ENCODE results near the gene C20orf141.
A peak's percentile ranks its signal among the peaks of the same experiment; 100 is the strongest.
"Not testable (repeated sequence)": the region's sequence is repeated elsewhere in the genome, so short reads cannot be mapped to it uniquely, and the experiment has no call there.

C20orf141 gene

DNA sequence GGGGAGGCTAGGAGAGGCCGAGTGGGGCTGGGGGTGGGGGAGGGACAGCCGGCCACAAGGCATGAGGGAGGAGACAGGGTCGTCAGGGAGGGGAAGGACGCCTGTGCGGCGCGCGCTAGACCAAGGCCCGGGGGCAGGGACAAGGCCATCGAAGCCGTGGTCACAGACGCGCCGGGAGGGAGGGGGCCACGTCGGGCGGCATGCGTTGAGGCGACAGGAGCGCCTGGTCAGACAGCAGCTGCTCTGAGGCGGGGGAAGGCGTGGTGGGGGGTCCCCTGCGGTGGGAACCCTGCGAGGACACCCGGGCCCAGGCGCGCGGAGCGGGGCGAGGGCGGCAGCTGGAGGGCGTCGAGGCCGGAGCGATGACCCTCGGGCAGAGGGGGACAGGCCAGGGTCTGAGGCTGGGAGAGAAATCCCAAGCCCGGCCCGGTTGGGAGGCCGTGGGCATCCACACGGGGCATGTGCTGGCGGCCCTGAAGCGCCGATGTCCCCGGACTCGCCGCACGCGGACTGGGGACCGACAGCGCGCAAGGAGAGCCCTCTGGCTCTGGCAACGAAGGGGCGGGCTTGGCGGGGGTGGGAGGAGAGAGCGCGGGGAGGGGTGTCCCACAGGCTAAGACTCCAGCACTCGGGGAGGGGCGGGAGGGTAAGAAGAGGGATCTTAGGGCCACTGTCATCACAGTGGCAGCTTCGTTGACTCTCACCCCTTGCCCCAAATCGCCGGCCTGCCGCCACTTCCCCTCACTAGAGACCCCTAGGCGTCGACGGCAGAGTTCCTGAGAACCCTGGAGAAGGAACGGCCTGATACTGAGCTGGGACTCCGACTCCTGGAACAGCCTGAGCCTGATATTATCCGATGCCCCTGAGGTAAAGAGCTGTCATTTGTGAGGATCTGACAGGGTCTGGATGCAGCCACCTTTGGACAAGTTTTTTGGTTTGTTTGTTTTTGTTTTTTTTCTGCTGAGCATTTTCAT lies 6.4 kb downstream of the C20orf141 start:
- DNase-seq: no peak

DNA sequence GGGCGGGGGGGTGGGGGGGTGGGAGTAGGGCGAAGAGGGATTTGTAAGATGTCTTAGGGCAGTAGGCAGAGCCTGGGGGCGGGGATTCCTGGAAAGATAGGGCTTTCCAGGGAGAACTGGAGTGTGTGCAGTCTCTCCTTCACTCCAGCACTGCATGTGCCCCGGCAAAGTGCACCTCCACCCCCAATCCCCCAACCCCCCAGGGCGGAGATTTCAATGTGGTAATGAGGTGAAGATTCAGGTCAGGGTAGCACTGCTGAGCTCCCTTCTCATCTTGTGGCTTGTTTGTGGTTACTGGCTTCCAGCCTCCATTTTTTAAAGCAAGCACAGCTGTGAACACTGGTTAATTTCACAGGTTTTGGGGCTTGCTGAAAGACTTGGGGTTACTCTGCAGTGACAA lies 7.3 kb downstream of the C20orf141 start:
- DNase-seq: no peak

DNA sequence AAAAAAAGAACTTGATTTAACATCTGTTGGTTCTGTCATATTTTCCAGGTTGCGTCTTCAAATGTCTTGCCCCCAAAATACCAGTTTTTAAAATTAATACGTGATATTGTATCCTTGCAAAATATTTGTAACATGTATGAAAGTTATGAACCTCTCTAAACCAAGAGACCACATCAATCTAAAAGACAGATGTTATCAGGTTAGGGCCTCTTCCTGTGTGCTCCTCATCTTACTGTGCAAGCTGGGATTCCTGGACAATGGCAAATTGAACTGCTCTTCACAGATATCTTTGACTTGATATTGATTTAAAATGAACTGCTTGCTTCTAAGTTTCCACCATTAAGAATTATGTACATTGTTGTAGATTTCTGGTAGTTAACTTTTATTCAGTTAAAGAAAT lies 11.0 kb downstream of the C20orf141 start:
- no peak for DNase-seq

DNA sequence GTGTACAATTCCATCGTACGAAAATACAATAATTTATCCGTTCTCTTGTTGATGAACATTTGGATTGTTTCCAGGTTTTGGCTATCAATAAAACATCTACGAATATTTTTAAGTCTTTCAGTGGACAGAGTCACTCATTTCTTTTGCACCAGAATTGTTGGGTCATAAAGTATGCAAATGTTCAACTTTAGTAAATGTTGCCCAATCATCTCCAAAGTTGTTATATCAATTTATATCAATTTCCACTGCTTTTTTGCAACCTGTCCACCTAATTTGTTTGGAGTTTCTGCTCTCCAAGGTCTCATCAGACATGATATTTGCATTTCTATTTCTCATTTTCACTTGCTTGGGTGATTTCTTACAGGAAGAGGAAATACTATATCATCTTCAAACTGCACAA lies 11.9 kb downstream of the C20orf141 start:
- no peak for DNase-seq

DNA sequence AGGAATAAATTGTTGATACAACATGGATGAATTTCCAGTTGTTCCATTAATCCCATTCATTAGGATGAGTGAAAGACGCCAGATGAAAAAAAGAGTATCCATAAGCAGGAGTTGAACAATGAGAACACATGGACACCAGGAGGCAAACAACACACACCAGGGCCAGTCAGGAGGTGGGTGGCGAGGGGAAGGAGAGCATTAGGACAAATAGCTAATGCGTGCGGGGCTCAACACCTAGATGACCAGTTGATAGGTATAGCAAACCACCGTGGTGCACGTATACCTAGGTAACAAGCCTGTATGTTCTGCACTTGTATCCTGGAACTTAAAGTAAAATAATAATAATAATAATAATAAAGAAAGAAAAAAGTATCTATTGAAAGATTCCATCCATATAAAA lies 14.6 kb downstream of the C20orf141 start:
- DNase-seq: no peak

DNA sequence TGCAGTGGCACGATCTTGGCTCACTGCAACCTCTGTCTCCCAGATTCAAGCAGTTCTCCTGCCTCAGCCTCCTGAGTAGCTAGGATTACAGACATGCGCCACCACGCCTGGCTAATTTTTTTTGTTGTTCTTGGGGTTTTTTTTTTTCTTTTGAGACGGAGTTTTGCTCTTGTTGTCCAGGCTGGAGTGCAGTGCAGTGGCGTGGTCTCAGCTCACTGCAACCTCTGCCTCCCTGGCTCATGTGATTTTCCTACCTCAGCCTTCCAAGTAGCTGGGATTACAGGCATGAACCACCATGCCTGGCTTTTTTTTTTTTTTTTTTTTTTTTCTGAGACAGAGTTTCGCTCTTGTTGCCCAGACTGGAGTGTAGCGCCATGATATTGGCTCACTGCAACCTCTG lies 16.4 kb downstream of the C20orf141 start:
- not testable (repeated sequence) for DNase-seq

DNA sequence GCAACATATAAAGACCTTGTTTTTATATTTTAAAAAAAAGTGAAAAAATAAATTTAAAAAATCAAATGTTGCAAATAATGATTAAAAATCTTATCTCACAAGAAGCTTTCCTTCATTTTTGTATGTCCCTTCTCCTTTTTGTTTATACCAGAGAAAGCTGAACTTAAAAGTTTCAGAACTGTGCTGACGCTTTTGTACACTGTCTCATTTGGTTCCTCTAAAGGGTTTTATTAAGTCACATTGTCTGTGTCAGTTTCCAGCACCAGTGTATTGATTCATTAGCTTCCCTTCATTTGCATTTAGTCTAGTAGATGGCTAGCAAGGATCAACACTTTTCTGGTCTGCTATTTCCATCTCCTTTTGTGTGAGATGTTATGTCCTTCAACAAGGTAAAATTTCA lies 19.0 kb downstream of the C20orf141 start:
- no peak for DNase-seq

DNA sequence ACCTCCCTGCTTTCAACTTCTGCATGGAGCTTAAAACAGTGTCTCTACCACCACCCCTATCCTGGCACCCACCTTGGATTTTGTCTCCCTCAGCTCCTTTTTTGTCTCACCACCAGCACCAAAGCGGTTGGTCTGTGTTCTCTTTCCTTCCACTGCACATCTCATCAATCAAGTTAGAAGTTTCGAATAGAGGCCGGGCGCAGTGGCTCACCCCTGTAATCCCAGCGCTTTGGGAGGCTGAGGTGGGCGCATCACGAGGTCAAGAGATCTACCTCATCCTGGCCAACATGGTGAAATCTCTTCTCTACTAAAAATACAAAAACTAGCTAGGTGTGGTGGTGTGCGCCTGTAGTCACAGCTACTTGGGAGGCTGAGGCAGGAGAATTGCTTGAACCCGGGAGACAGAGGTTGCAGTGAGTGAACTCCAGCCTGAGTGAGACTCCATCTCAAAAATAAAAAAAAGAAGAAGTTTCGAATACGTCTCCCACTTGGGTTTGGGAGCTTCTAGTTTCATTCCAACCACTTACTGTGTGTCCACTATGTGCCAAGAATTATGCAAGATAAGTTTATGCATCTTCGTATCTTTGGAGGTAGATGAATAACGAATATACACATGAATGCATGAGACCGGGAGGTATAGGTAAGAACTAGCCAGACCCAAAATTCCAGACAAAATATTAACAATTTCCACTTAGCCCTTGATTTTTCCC lies 19.8 kb downstream of the C20orf141 start:
- DNase-seq: no peak

DNA sequence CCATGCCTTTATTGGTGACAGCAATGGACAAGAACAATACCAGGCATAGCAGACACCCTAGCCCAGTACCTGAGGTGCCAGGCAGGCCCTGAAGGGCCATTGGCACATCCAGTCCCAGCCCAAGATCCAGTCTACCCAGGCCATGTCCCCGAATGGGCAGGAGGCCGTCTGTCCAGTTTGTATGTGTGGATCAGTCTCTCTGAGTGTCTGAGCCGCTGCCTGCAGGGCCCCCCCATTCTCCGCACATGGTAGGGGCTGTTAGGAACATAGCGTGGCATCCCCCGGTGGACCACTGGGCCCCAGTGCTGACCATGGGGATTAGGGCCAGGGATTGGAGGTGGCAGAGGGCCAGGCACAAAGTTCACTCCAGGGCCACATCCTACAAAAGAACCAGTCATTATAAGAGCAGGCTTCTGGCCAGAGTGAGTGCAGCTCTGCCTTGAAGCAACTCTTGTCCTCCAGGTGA lies 20.6 kb downstream of the C20orf141 start:
- no peak for DNase-seq

DNA sequence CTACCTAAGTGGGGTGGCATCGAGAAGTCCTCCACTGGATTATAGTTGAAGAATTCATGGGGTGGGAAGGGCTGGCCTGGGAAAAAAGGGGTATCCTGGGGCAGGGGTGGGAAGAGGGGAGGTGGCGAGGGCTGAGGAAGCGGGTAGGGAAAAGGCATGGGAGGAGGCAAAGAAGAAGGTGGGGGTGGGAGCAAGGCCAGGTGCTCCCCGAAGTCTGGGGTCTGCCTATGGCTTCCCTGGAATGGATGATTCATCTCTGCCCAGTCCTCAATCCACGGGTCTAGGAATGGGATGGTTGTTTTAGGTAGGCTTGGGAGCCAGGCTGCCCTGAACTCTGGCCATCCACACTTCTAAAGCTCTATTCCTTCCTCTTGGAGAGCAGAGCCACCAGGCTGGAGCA lies 21.2 kb downstream of the C20orf141 start:
- DNase-seq: no peak

DNA sequence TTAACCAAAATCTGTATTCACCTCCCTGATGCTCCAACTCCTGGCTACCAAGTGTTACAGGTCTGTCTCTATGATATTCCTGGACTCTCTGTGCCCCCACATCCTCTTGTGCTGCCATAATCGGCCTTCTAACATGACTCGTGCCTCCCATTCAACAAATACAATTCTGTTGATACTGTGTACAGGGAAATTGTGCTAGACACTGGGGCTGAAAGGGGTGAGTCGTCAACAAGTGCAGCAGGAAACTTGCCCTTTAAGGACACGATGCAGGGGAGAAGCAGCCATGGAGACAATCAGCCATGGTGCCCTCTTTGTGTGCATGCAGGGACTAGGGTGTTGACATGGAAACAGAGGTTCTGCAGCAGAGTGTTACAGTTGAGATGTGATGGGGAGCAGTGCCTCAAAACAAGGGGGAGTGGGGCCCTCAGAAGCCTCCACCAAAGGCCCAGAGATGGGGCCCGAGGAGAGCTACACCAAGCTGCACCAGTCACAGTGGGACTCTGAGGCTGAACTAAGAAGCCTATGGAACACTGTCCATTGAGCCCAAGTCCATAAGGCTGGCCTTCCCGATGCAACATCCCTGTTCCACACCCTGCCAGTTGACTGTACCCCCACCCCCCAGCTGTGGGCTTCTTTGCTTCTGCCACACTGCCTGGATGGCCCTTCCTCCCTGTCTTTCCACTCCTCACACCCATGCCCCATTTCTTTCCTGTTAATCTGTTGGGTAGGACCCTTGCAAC lies 22.6 kb downstream of the C20orf141 start:
- no peak for DNase-seq

DNA sequence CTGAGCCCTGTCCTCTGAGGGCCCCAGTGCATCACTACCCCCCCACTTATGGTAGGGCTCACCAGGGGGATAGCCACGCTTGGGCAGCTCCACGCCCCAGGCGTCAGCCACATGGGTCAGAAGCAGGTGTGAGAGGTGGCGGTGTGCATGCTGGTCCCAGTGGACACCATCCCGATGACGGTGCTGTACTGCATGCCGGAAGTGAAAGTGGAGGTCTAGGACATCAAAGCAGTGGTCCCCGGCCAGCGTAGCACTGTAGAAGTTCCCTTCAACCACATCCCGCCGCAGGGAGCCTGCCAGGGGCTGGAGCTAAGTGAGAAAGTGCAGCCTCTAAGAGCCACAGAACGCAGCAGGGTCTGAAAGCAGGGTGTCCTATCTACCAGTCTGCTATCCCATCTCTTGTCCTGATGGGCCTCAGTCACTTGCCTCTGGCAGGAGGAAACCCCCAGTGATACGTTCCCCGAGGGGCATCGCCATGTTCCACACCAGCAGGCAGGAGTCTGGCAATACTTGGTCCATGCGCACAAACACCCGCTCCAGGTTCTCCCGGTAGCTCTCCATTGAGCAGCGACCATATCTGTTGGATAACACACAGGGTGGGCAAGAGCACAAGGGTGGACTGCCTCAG lies 23.5 kb downstream of the C20orf141 start:
- no peak for DNase-seq

DNA sequence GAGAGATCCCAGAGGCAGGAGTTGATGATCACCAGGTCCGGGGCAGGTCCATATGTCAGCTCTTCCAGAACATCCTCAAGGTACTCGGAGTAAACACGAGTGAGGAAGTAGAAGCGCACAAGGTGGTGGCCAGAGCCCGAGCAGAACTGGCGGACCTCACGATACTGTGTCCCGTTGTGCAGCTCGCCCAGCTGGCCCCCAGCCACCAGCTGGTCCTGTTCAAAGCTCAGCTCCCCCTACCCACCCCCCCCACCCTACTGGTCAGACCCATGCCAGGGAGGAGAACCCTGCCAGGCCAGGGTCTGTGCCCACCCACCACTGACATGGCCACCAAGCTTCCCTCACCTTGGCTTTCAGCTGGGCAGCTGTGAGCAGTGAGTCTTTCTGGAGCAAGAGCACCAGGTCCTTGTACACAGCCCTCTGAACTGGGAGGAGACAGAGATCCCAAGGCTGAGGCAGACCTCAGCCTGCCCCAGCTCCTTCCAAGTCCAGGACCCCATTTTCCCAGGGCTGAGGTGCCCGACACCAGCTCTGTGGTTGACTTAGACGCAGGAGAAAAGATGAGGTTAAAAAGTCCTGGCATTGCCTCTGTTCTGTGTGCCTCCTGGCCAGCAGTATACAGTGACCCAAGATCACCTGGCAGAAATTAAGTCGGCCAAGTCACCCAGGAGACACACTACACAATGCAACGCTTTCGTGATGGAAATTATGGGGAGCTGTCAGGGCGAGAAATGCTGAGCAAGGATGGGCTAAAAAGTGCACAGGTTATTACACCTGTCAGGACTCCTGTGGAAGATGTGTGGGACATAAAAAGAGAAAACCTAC lies 24.3 kb downstream of the C20orf141 start:
- no peak for DNase-seq

DNA sequence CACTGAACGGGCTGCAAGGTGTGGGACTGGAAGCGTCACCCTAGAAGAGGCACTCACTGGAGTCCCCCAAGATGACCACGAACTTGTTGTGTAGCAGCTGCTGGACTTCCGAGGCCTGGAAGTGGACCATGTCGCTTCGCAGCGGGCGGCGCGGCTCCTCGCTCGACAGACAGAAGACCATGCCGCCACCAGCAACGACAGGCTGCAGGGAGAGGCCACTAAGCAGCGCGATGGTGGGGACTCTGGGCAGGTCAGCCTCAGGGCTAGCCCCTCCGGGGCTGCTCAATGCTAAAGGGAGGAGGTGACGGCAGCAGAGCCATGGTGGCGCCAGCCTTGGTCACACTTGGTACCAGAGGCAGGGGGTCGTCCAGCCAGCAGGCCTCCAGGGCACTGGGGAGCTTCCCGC lies 24.9 kb downstream of the C20orf141 start:
- DNase-seq: no peak

DNA sequence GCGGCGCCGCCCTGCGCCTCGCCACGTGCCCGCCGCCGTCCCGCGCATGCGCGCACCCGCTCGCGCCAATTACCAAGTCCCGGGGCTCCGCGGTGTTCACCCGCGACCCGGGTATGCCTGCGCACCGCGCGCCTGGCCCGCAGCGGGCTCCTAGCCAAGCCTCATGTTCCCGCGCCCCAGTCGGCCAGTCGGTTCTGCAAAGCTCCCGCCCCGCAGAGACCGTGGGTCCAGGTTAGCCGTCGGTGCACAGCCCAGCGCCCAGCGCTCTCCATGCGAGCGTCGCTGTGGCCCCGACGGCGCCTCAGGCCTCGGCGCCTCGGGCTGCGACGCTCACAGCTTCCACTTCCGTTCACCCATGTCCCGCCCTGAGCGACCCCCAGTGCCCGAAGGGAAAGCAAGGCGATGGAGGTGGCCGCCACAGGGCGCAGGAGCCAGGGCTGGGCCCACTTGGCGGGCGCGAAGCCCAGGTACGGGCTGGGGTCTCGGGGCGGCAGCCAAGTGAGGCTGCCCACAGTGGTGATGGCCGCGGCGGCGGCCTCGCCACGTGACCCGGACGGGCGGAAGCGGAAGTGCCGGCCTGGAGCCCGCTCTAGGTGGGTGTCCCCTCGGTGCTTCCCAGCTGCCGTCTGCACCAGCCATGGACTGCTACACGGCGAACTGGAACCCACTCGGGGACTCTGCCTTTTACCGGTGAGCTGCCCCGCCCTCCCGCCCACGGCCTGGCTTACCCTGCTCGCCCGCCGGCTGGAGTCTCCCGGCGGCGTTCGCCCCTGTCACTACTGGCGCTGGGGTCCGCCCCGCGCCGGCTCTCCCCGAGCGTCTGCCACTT lies 25.6 kb downstream of the C20orf141 start, which contains the start of the genes PCED1A and VPS16:
Gene PCED1A (minus strand): TSS at position 518 of the 829 bp plus-strand sequence. CDS start 743 bp downstream, outside the sequence.
Gene VPS16 (plus strand): TSS at position 608 of the 829 bp plus-strand sequence. CDS start 30 bp downstream, at position 638.
- DNase-seq: peak; percentile 86

DNA sequence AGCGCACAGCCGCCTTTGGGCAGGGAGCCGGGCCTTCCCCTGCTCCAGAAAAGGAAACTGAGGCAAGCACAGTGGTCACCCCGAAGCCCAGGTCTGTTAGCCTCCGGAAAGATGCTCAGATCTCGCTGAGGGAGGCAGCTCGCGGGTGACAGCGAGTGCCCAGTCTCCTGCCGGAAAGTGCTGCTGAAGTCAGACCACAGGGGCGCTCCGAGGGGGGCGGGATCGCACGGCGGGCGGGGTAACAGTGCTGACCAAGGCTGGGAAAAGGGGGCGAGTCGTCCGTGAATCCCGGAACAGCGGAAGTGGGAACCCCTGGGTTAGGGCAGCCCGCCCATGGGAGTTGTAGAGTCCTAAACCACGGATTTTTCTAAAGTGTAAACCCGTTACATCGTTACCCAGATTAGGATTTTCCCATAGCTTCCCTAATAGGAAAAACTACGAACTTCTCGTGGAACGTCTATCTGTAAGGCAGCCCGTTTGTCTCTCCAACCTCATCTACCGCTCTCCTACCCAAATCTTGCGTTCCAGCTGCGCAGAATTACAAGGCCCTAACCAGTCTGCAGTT lies 26.3 kb downstream of the C20orf141 start:
- peak; percentile 16 for DNase-seq

DNA sequence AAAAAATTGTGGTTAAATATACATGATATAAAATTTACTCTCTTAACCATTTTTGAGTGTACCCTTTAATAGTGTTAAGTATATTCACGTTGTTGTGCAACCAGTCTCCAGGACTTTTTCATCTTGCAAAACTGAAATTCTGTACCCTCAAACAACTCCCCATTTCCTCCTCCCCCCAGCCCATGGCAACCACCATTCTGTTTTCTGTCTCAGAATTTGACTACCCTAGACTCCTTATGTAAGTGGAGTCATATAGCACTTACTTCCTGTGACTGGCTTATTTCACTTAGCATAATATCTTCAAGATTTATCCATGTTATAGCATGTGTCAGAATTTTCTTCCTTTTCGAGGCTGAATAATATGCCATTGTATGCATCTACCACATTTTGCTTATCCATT lies 30.8 kb downstream of the C20orf141 start:
- DNase-seq: no peak

DNA sequence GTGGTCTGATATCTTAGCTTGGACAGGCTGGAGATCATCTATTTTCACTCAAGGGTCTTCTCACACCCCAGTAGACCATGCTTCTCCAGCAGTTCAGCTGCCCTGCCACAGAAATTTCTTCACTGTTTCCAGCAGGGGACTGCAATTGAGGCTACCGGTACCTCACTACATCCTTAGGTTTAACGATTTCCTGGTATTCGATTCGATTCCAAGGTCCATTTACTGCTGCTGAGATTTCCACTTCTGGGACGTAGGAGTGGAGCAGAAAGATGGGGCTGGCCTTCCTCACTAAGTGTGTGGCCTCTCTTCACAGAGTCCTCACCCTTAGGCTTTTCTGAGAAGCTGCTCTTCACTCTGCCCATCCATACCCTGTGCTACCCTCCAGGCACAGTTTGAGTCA lies 31.9 kb downstream of the C20orf141 start:
- no peak for DNase-seq

DNA sequence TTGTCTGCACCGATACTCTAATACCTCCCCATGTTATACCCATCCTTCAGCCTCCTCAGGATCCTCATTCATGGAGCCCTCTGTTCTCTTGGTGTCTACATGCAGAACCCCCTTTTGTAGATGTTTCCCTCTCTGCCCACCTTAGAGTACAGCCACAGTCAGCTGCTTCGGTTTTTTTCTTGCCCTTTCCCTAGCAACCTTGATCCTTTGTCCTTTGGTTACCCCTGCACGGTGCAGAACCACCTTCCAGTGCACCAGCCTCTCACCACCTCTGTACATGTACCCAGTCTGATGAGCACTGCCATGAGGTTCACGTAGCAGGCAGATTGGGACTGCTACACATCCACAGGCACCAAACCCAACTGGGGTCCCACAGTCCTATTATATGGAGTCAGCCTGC lies 33.0 kb downstream of the C20orf141 start:
- DNase-seq: no peak

DNA sequence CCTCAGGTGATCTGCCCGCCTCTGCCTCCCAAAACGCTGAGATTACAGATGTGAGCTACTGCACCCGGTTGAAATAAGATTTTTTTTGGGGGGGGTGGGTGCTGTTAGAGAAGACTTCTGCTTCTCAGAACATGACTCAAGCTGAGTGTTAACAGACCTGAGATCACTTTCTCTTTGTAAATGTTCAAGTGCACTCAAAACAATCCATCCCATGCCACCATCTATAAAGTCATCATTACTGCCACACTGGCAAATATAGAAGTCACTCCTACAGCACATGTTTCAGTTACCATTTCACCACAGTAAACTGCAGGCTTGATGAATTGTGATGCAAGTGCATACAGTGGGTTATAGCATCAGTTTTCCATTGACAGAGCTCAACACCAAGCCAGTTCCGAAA lies 34.7 kb downstream of the C20orf141 start:
- no peak for DNase-seq
